Stimulated activated CD8-positive, alpha-beta memory T cell treated with anti-CD3 and anti-CD28 coated beads, Interleukin-12 subunit alpha, Interleukin-12 subunit beta, amount 100 ng/mL, for 1 hour (primary cell): ENCODE results near the gene IFT81.

Source experiments
- DNase-seq: peaks from one replicate; pipeline ENCODE4 v3.0.0-alpha.2; 2020; ENCODE audit warnings: low read depth

IFT81 gene

GRCh38 chr12:110159671-110160245 is 35.6 kb downstream of the IFT81 start:
- no peak for DNase-seq

- DNase-seq, result no peak
These were observed 41.5 kb downstream of the IFT81 start for GRCh38 chr12:110165540-110166159.

- no peak for DNase-seq
These were observed 44.7 kb downstream of the IFT81 start for GRCh38 chr12:110168732-110169455.

GRCh38 chr12:110170535-110171185 is 46.5 kb downstream of the IFT81 start:
- DNase-seq, result no peak

GRCh38 chr12:110171186-110171538 is 47.0 kb downstream of the IFT81 start:
- DNase-seq, result no peak

GRCh38 chr12:110171636-110172035 is 47.5 kb downstream of the IFT81 start:
- DNase-seq, result no peak

- no peak for DNase-seq
These were observed 50.3 kb downstream of the IFT81 start for GRCh38 chr12:110174373-110174996.

- DNase-seq, result no peak
These were observed 51.0 kb downstream of the IFT81 start for GRCh38 chr12:110175201-110175600.

- DNase-seq, result no peak
These were observed 52.6 kb downstream of the IFT81 start for GRCh38 chr12:110176745-110177144.

- no peak for DNase-seq
These were observed 55.1 kb downstream of the IFT81 start for GRCh38 chr12:110179291-110179690.

GRCh38 chr12:110180591-110181005 is 56.4 kb downstream of the IFT81 start:
- no peak for DNase-seq

GRCh38 chr12:110182281-110182680 is 58.1 kb downstream of the IFT81 start:
- no peak for DNase-seq

- no peak for DNase-seq
These were observed 59.2 kb downstream of the IFT81 start for GRCh38 chr12:110183386-110183785.

GRCh38 chr12:110185626-110186025 is 61.5 kb downstream of the IFT81 start:
- no peak for DNase-seq

GRCh38 chr12:110186059-110186458 is 61.9 kb downstream of the IFT81 start:
- DNase-seq, result no peak

- no peak for DNase-seq
These were observed 69.0 kb downstream of the IFT81 start for GRCh38 chr12:110193196-110193595.

GRCh38 chr12:110197003-110197402 is 72.8 kb downstream of the IFT81 start:
- DNase-seq, result no peak

GRCh38 chr12:110198386-110198785 is 74.2 kb downstream of the IFT81 start:
- DNase-seq, result no peak

- DNase-seq, result no peak
These were observed 75.4 kb downstream of the IFT81 start for GRCh38 chr12:110199339-110200123.

GRCh38 chr12:110200124-110200417 is 75.9 kb downstream of the IFT81 start:
- DNase-seq, result no peak

- DNase-seq, result no peak
These were observed 77.8 kb downstream of the IFT81 start for GRCh38 chr12:110201995-110202394.

- DNase-seq, result no peak
These were observed 79.4 kb downstream of the IFT81 start for GRCh38 chr12:110203546-110203945.
